HCT116 (cell line): ENCODE results near the gene JDP2.

Experiments
- CEBPB ChIP-seq: IDR thresholded peaks from 2 replicates; pipeline ENCODE4 v1.6.1; 2012; ENCODE audit warnings: low read depth
- CTCF ChIP-seq, 3 experiments: fragments of 200-600 bp in 1 of 3; sonication (generic) in 1 of 3; IDR thresholded peaks in 2 of 3; conservative IDR thresholded peaks in 1 of 3; 2 replicates each; pipeline ENCODE4 v1.5.1; 2012 to 2017; ENCODE audit warnings: low read depth in 2 of 3, low read length in 2 of 3, antibody characterized with exemption in 1 of 3, borderline replicate concordance in 1 of 3, control low read depth in 1 of 3, mild to moderate bottlenecking in 1 of 3, mixed read lengths in 1 of 3, mixed run types in 1 of 3, moderate library complexity in 1 of 3; ENCODE audit not compliant: insufficient read depth in 1 of 3
- EGR1 ChIP-seq: IDR thresholded peaks from 2 replicates; pipeline ENCODE4 v1.6.1; 2012; ENCODE audit warnings: low read depth
- EZH2 ChIP-seq: fragments of 200-600 bp; sonication (generic); IDR thresholded peaks from 2 replicates; pipeline ENCODE4 v1.6.1; 2017; ENCODE audit warnings: antibody characterized with exemption, mixed run types
- POLR2A ChIP-seq: IDR thresholded peaks from 2 replicates; pipeline ENCODE4 v1.7.0; 2011; ENCODE audit warnings: borderline replicate concordance; ENCODE audit not compliant: insufficient read depth, insufficient read length; ENCODE audit errors: extremely low read depth
- POLR2AphosphoS5 ChIP-seq: IDR thresholded peaks from 2 replicates; pipeline ENCODE4 v1.6.1; 2011; ENCODE audit warnings: mild to moderate bottlenecking, low read depth, low read length, moderate library complexity
- SIN3A ChIP-seq: IDR thresholded peaks from 2 replicates; pipeline ENCODE4 v1.6.1; 2012; ENCODE audit warnings: low read depth
- SRF ChIP-seq: IDR thresholded peaks from 2 replicates; pipeline ENCODE4 v1.6.1; 2012; ENCODE audit warnings: low read depth
- YY1 ChIP-seq: IDR thresholded peaks from 2 replicates; pipeline ENCODE4 v1.6.1; 2011; ENCODE audit warnings: low read length, low read depth, moderate library complexity, mild to moderate bottlenecking; ENCODE audit not compliant: insufficient replicate concordance; ENCODE audit errors: extremely low read depth
- TF ChIP-seq, protein P1 (sequence below): IDR thresholded peaks from 2 replicates; pipeline ENCODE4 v1.6.1; 2012; ENCODE audit warnings: low read depth

DNA sequence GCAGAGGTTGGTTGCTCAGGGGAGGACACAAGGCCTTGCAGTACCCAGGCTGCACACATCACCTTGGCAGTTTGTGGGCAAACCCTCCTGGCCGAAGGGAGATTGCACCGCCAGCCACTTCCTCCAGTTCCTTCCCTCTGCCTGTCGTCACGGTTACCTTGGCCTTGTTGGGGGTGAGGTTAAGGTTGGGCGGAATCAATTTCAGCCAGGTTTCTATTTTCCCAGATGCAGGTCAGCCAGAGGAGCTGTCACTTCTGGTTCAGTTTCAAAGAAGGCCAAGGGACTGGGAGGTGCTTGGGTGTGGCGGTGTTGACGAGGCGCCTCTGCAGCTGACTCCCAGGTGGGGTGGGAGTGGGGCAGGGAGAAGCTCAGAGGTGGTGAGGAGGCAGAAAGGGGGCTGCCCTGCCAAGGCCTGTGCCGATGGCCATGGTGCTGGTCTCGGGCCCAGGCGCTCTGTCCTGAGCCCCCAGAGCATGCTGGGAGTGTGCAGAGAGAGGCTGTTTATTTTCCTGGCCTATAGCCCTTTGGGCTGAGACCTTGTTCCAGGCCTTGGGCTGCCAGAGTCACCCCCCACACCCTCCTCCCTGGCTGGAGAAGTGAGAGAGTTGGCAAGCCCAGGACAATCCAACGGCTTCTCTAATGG is 31.4 kb downstream of the JDP2 start:
- TF ChIP-seq, protein P1, sequence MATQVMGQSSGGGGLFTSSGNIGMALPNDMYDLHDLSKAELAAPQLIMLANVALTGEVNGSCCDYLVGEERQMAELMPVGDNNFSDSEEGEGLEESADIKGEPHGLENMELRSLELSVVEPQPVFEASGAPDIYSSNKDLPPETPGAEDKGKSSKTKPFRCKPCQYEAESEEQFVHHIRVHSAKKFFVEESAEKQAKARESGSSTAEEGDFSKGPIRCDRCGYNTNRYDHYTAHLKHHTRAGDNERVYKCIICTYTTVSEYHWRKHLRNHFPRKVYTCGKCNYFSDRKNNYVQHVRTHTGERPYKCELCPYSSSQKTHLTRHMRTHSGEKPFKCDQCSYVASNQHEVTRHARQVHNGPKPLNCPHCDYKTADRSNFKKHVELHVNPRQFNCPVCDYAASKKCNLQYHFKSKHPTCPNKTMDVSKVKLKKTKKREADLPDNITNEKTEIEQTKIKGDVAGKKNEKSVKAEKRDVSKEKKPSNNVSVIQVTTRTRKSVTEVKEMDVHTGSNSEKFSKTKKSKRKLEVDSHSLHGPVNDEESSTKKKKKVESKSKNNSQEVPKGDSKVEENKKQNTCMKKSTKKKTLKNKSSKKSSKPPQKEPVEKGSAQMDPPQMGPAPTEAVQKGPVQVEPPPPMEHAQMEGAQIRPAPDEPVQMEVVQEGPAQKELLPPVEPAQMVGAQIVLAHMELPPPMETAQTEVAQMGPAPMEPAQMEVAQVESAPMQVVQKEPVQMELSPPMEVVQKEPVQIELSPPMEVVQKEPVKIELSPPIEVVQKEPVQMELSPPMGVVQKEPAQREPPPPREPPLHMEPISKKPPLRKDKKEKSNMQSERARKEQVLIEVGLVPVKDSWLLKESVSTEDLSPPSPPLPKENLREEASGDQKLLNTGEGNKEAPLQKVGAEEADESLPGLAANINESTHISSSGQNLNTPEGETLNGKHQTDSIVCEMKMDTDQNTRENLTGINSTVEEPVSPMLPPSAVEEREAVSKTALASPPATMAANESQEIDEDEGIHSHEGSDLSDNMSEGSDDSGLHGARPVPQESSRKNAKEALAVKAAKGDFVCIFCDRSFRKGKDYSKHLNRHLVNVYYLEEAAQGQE, result no peak
- TF ChIP-seq EZH2, result no peak
- TF ChIP-seq CTCF (IDR thresholded peaks at IDR 0.05 in 2 of 3, conservative IDR thresholded peaks at IDR 0.05 in 1 of 3; ENCODE audit: borderline replicate concordance in 1 of 3, insufficient read depth in 1 of 3, low read depth in 2 of 3, low read length in 2 of 3), result no peak
- TF ChIP-seq POLR2A, result no peak
- TF ChIP-seq SIN3A, result no peak
- TF ChIP-seq YY1, result no peak
- TF ChIP-seq CEBPB, result no peak
- TF ChIP-seq EGR1, result no peak
- no peak for TF ChIP-seq SRF
- TF ChIP-seq POLR2AphosphoS5, result no peak
